ENCODE measurements around the gene PALM3.

The PALM3 gene

DNA sequence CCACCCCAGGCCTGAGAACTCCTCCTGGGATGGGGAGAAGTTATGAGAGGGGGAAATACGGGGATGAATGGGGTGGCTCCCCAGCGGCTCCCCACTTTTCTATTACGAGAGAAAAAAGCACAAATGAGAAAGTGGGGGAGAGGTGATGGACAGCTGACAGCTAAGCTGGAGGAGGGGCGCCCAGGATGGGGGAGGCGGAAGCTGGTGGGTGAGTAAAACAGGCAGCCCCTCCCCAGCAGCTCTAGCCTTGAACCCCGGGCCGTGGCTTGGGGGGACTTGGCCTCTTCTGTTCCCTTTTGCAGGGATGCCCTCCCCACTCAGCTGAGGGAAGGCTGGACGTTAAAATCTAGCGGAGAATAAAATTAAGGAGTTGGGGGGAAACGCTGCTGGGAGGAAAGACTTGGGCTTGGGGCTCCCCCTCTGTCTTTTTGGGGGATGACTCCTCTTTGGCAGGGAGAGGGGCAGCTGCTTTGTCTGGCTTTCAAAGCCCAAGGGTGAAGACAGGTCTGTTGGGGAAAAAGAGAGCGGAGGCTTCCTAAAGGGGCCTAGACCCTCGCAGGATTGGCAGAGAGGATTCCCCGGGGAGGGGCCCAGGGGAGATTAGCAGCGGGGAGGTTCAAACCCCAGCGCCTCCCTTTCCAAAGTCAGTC is 30.1 kb upstream of the PALM3 start:
- TF ChIP-seq, protein P1, sequence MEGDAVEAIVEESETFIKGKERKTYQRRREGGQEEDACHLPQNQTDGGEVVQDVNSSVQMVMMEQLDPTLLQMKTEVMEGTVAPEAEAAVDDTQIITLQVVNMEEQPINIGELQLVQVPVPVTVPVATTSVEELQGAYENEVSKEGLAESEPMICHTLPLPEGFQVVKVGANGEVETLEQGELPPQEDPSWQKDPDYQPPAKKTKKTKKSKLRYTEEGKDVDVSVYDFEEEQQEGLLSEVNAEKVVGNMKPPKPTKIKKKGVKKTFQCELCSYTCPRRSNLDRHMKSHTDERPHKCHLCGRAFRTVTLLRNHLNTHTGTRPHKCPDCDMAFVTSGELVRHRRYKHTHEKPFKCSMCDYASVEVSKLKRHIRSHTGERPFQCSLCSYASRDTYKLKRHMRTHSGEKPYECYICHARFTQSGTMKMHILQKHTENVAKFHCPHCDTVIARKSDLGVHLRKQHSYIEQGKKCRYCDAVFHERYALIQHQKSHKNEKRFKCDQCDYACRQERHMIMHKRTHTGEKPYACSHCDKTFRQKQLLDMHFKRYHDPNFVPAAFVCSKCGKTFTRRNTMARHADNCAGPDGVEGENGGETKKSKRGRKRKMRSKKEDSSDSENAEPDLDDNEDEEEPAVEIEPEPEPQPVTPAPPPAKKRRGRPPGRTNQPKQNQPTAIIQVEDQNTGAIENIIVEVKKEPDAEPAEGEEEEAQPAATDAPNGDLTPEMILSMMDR (conservative IDR thresholded peaks at IDR 0.05): no peak
- peak overlapping the region; percentile 90 for H3K27ac ChIP-seq

DNA sequence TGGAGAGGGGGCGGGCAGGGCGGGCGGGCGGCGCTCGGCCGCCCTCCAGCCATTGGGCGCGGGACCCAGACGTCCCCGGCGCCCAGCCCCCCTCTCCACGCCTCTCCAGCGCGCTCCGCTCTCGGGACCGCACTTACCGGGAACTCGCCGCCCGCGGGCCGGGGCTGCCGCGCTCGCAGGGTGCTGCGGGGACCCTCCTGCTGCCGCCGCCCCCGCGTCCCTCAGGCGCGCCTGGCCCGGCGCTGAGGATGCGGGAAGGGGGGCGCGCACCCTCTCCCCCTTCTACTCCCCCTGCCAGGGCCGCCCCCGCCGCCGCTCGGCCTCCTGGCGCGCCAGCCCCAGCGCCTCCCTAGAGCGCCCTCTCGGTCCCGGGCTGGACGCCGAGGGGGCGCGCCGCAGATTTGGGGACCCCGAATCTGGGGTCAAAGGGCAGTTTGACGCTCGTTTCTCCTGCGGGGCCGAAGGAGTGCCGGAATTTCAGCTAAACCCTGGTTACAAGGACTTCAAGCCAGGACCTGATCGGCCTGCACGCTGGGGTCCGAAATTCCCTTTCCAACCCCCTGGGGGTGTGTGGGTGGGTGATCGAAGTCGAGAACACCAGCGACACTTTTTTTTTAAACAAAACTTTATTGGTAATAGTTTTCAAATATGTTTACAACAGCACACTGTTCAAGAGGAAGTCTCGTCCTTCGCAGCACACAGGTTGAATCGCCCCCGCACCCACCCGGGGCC is 29.4 kb upstream of the PALM3 start:
- peak overlapping the region; percentile 90 for H3K27ac ChIP-seq
- TF ChIP-seq, protein P1 (conservative IDR thresholded peaks at IDR 0.05): peak; percentile 36

DNA sequence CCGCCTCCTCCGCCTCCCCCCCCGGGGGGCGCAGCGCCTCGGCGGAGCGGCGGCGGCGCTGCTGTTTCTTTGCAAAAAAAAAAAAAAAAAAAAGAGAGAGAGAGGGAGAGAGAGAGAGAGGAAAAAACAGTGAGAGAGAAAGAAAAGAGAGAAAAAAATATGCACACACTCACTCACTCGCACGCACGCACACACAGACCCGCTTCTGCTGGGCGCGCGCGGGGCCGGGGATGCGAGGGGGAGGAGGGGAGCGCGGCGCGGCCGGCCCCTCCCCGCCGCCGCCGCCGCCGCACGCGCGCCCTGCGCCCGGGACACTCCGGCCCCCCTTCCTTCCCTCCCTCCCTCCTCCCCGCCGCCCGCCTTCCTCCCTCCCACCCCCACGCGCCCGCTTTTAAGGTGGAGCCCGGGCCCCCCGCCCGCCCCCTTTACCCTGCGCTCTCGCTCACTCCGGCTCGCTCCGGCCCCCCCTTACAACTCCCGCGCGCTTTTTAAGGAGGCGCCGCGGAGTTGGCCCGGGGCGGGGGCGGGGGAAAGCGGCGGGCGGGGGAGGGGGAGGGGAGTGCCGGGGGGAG is 28.7 kb upstream of the PALM3 start, which contains the start of gene SAMD1:
TSS of gene SAMD1 (minus strand) at position 243 of the 572 bp plus-strand sequence.
- TF ChIP-seq, protein P1 (conservative IDR thresholded peaks at IDR 0.05): no peak
- H3K27ac ChIP-seq: peak within 1 kb of the TSS; percentile 90

DNA sequence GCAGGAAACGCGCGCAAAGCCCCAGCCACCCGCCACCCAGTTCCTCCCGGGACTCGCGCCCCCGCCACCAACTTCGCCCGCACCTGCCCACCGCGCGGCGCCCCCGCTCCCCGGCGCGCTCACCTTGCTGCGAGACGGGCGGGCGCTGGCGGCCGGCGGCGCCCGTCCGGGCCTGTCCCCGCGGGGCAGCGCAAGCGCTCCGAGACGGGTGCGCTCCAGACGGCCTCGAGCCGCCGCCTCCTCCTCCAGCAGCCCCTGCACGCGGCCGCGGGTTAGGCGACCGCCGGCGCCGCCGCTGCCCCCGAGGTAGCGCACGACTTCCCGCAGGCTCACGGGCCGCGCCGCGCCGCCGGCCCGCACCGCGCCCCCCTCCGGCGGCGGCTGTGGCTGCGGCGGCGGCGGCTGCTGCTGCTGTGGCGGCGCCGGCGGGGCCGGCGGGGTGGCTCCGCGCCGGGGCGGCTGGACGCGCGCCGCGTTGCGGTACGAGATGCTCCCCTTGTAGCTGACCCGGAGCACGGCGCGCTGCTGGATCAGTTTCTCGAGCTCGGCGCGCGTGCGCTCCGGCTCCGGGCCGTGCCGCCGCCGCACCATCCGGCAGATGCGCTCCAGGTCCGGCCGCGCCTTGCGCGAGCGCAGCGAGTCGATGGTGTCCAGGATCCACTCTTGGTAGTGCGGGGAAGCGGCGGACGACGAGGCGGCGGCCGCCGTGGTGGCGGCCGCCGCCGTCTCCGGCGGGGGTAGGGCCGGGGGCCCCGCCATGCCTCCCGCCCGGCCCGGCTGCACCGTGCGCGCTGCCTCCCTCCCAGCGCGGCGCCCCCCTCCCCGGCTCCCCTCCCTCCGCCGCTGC is 28.0 kb upstream of the PALM3 start:
- peak overlapping the region; percentile 90 for H3K27ac ChIP-seq

DNA sequence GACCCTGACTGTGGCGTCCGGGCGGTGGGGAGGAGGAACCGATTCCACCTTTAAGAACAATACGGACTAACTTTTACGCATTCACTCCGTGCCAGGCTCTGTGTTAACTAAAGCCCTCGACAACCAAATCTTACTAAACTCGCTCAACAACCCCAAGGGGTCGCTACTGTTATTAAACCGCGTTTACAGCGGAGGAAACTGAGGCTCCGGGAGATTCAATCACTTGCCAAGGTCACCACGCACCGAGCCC is 27.5 kb upstream of the PALM3 start:
- TF ChIP-seq, protein P1 (conservative IDR thresholded peaks at IDR 0.05): no peak
- H3K27ac ChIP-seq: peak overlapping the region; percentile 90

More for the DNA sequence above, 28.0 kb upstream of the PALM3 start:
- TF ChIP-seq, protein P1 (conservative IDR thresholded peaks at IDR 0.05): peak; percentile 46

DNA sequence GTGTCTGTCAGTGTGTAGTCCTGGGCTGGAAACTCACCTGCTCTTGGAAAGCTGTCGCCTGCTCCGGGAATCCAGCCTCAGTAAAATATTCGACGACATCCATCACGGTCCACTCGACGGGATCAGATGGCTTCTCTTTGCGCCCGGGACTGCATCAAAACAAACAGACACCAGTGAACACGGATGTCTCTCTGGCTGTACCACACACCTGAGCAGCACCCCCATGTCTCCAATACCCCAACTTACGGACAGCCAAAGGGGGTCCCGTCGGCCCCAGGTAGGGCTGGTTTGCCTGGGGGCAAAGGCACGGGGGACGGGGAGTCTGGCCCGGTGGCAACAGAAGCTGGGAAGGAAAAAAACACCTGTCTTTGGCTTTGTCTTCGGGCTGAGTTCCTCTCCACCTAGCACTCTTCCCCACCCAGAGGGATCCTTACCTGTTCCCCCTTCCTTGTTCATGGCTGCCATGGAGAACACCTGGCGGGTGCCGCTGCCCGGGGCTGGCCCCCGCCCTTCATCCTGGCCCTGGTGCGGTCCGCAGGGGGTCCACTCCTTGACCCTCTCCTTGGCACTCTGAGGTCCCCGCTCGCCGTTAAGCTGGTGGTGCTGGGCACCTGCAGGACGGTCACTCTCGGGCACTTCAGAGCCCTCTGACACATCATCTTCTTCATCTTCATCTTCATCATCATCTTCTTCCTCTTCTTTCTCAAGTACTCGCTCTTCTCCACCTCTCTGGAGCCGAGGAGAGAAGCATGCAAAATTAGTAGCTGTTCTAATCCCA is 26.9 kb upstream of the PALM3 start:
- H3K27ac ChIP-seq: peak overlapping the region; percentile 90
- TF ChIP-seq, protein P1 (conservative IDR thresholded peaks at IDR 0.05): no peak
